OCI-M1 (cell line): ENCODE measurements around the gene IVNS1ABP.
"Not testable (repeated sequence)": the region's sequence is repeated elsewhere in the genome, so short reads cannot be mapped to it uniquely, and the experiment has no call there.

Source experiments
- DNase-seq: peaks from one replicate; lab custom pipeline; 2025; lab: John Stamatoyannopoulos, UW

Gene IVNS1ABP

GRCh38 chr1:185317034-185317885 is at the start of gene IVNS1ABP:
Gene IVNS1ABP (minus strand): TSS chr1:185317243. CDS start chr1:185309493, 7,750 bp downstream.
- DNase-seq: peak; percentile 98

- DNase-seq: no peak
Measured at GRCh38 chr1:185365951-185366350, 48.9 kb upstream of the IVNS1ABP start.

- not testable (repeated sequence) for DNase-seq
Measured at GRCh38 chr1:185364528-185364927, 47.5 kb upstream of the IVNS1ABP start.

GRCh38 chr1:185363205-185363604 is 46.2 kb upstream of the IVNS1ABP start:
- DNase-seq: no peak

GRCh38 chr1:185360714-185361113 is 43.7 kb upstream of the IVNS1ABP start:
- no peak for DNase-seq

- no peak for DNase-seq
Measured at GRCh38 chr1:185358957-185359356, 41.9 kb upstream of the IVNS1ABP start.

GRCh38 chr1:185355947-185356346 is 38.9 kb upstream of the IVNS1ABP start:
- DNase-seq: no peak

GRCh38 chr1:185353124-185353523 is 36.1 kb upstream of the IVNS1ABP start:
- no peak for DNase-seq

- no peak for DNase-seq
Measured at GRCh38 chr1:185351734-185352466, 34.9 kb upstream of the IVNS1ABP start.

GRCh38 chr1:185350027-185350442 is 33.0 kb upstream of the IVNS1ABP start:
- no peak for DNase-seq

GRCh38 chr1:185349556-185349955 is 32.5 kb upstream of the IVNS1ABP start:
- DNase-seq: no peak

GRCh38 chr1:185348985-185349384 is 31.9 kb upstream of the IVNS1ABP start:
- no peak for DNase-seq

GRCh38 chr1:185348296-185348695 is 31.3 kb upstream of the IVNS1ABP start:
- no peak for DNase-seq

- DNase-seq: peak; percentile 83
Measured at GRCh38 chr1:185345913-185346720, 29.1 kb upstream of the IVNS1ABP start.

GRCh38 chr1:185343306-185343705 is 26.3 kb upstream of the IVNS1ABP start:
- no peak for DNase-seq

- no peak for DNase-seq
Measured at GRCh38 chr1:185342672-185343259, 25.7 kb upstream of the IVNS1ABP start.

- DNase-seq: no peak
Measured at GRCh38 chr1:185342017-185342416, 25.0 kb upstream of the IVNS1ABP start.

- no peak for DNase-seq
Measured at GRCh38 chr1:185341196-185341781, 24.2 kb upstream of the IVNS1ABP start.

- peak; percentile 72 for DNase-seq
Measured at GRCh38 chr1:185338719-185339622, 21.9 kb upstream of the IVNS1ABP start.

GRCh38 chr1:185337246-185337645 is 20.2 kb upstream of the IVNS1ABP start:
- no peak for DNase-seq
